ENCODE results near the gene CIROP.

Gene CIROP

DNA sequence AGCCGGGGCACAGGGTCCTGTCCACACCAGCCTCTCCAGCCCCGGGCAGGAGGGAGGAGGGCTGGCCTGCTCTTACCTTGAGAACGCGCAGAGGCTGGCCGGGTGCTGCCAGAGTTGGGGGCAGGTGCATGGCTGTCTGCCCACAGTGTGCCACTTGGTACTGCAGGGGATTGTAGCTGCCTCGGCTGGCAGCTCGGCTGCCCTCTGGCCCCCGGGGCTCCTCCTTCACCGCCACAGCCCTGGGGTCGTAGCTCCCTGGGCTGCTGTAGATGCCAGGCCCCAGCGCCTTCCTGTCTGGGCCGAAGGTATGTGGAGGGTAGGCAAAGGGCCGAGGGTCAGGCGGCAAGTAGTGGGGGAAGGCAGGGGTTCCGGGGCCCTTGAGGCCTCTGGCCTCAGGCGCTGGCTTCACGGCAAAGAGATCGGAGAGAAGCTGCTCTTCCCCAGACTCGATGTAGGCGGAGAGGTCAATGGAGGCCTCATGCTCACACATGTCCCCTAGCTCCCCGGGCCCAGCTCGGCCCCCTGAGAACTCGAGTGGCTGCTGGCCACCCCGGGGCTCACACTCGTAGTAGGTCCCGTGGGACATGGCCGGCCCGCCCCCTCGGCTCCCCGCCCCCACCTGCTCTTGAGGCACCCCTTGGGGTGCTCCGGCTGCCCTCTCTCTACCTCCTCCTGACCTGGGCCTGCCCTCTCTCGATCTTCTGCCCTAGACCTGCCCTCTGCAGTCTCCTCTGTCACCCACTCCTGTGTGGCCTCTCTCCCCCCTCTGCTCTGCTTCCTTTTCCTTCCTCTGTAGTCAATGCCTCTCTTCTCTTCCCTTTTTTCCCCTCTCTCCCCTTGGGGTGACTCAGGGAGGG lies 13.9 kb upstream of the CIROP start, which contains the start of gene CEBPE:
CEBPE (minus strand) TSS at position 750 of the 857 bp plus-strand sequence; CDS start at position 586, 164 bp downstream.
- no peaks in the 10 kb centered on the region for H3K36me3 ChIP-seq
- peaks cover 3% of the 10 kb centered on the region; the same call in 1 of the 2 replicates for H3K27me3 ChIP-seq
- H3K9me3 ChIP-seq: no peaks in the 10 kb centered on the region
- H3K4me3 ChIP-seq (ENCODE audit: low read depth, low read length): no peak within 1 kb of the TSS
- TF ChIP-seq, protein P1, sequence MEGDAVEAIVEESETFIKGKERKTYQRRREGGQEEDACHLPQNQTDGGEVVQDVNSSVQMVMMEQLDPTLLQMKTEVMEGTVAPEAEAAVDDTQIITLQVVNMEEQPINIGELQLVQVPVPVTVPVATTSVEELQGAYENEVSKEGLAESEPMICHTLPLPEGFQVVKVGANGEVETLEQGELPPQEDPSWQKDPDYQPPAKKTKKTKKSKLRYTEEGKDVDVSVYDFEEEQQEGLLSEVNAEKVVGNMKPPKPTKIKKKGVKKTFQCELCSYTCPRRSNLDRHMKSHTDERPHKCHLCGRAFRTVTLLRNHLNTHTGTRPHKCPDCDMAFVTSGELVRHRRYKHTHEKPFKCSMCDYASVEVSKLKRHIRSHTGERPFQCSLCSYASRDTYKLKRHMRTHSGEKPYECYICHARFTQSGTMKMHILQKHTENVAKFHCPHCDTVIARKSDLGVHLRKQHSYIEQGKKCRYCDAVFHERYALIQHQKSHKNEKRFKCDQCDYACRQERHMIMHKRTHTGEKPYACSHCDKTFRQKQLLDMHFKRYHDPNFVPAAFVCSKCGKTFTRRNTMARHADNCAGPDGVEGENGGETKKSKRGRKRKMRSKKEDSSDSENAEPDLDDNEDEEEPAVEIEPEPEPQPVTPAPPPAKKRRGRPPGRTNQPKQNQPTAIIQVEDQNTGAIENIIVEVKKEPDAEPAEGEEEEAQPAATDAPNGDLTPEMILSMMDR (IDR thresholded peaks at IDR 0.05; ENCODE audit: low read depth, low read length): no peak
- H3K4me1 ChIP-seq: no peaks in the 10 kb centered on the region
- no peak for DNase-seq

DNA sequence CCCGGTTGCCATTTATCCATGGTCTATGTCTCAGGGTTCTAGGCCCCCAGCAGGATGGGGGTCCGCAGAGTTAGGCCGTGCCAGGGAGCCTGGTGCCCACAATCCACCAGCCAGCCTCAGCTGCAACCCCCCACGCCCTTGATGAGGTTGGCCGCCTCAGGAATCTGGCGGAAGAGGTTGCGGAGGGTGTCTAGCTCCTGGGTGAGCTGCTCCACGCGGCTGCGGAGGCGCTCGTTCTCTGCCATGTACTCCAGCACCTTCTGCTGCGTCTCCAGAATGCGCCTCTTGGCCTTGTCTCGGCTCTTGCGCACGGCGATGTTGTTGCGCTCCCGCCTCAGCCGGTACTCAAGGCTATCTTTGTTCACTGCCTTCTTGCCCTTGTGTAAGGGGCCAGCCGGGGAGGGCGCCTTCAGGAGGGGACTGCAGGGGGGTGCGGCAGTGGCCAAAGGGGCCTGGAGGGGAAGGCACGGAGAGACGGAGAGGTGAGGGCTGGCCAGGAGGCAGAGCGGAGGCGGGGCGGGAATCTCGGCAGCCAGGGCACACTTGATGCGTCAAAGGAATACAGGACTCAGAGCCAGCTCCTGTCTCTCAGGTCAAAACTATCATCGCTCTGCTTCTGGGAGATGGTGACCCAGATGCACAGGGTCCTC lies 12.7 kb upstream of the CIROP start:
- Histone ChIP-seq H3K4me1 (no peaks in the 10 kb centered on the region), H3K27me3 (peaks cover 7% of the 10 kb centered on the region), H3K9me3 (no peaks in the 10 kb centered on the region), H3K4me3 (ENCODE audit: low read depth, low read length) (no peak overlapping the region), H3K36me3 (no peaks in the 10 kb centered on the region)
- DNase-seq: no peak
- TF ChIP-seq, protein P1 (IDR thresholded peaks at IDR 0.05; ENCODE audit: low read depth, low read length): no peak

- no peaks in the 10 kb centered on the region for H3K4me1 ChIP-seq
- DNase-seq: no peak
- TF ChIP-seq, protein P1 (IDR thresholded peaks at IDR 0.05; ENCODE audit: low read depth, low read length): no peak
- no peaks in the 10 kb centered on the region for H3K36me3 ChIP-seq
- H3K9me3 ChIP-seq: 0 out of 2 replicates have a peak, but pooled peaks cover 1% of the 10 kb centered on the region
- no peak overlapping the region for H3K4me3 ChIP-seq (ENCODE audit: low read depth, low read length)
- H3K27me3 ChIP-seq: peaks cover 23% of the 10 kb centered on the region
These were observed 11.1 kb upstream of the CIROP start for GRCh38 chr14:23115918-23116317.

GRCh38 chr14:23115039-23115731 lies 10.4 kb upstream of the CIROP start:
- no peak for DNase-seq
- 0 out of 2 replicates have a peak, but pooled peaks cover 2% of the 10 kb centered on the region for H3K9me3 ChIP-seq
- peaks cover 31% of the 10 kb centered on the region for H3K27me3 ChIP-seq

DNA sequence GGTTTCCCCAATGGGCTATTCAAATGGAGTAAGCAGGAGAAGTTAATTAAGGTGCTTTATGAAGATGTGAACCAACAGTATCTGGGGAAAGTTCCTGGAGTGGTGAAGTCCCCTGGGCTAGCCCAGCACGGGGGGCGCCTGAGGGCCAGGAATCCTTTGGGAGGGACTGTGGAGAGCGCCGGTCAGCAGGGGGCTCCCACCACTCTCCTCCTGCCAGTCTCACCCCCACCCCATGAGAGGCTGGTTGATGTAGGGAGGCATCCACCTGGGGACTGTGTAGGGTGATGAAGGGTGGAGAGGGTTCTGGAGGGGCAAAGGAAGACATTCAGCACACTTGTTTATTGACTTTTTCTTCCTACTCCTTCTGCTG lies 9.9 kb upstream of the CIROP start:
- H3K27me3 ChIP-seq: peaks cover 36% of the 10 kb centered on the region
- TF ChIP-seq, protein P1 (IDR thresholded peaks at IDR 0.05; ENCODE audit: low read depth, low read length): no peak
- H3K4me1 ChIP-seq: no peaks in the 10 kb centered on the region

More at GRCh38 chr14:23115039-23115731, 10.4 kb upstream of the CIROP start:
- TF ChIP-seq, protein P1 (IDR thresholded peaks at IDR 0.05; ENCODE audit: low read depth, low read length): no peak
- Histone ChIP-seq H3K36me3 (no peaks in the 10 kb centered on the region), H3K4me1 (no peaks in the 10 kb centered on the region), H3K4me3 (ENCODE audit: low read depth, low read length) (no peak overlapping the region)

More for the DNA sequence above, 9.9 kb upstream of the CIROP start:
- H3K4me3 ChIP-seq (ENCODE audit: low read depth, low read length): no peak overlapping the region
- no peaks in the 10 kb centered on the region for H3K36me3 ChIP-seq
- 0 out of 2 replicates have a peak, but pooled peaks cover 2% of the 10 kb centered on the region for H3K9me3 ChIP-seq
- DNase-seq: no peak
